ENCODE data around the gene ZDHHC14.
"Not testable (repeated sequence)": the region's sequence is repeated elsewhere in the genome, so short reads cannot be mapped to it uniquely, and the experiment has no call there.

Gene ZDHHC14

DNA sequence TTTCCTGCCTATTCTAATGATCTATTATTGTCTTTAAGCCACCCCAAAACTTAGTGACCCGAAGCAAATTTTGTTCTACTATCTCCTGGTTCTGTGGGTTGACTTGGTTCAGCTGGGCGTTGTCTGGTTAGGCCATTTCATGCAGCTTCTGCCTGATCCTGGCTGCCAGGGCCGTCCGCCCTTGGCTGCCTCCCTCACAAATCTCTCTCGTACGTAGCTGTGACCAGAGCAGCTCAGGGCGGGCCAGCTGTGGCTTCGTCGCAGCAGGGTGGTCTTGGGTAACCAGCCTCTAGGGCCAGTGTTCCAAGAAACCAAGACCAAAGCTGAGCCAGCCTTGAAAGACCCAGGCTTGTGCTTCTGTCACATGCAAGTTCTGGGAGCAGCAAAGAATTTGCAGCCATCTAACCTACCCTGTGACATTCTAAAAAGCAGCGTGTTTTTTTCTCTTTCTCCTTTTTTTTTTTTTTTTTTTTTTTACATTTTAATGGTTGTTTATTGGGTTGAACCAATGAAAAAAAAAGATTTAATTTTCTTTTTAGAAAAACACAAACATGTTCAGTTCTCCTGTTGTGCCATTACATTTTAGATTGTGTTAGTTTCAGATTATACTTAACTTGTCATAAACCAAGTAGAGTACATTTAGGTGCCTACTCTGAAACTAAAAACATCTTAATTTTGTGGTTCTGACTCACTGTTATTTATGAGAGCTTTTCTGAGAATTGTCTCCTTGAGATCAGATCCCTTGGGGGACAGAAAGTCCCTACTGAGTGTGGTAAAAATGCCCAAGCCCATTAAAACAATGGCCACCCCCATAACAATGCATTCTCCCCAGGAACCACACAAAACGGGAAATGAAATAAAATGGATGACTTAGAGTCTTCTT is 83.9 kb downstream of the ZDHHC14 start:
- DNase-seq (ENCODE audit: low read depth, low spot score), result no peak

DNA sequence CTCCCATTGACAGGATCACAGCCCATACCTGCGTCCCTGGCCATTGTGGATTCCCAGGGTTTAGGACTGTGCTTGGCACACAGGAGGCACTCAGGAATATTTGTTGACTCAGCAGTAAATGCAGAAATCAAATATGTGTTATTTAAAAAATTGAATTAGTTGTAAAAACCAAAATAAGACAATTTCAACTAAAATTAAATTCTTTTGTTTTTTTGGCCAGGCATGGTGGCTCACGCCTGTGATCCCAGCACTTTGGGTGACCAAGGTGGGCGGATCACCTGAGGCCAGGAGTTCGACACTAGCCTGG is 85.3 kb downstream of the ZDHHC14 start:
- DNase-seq (ENCODE audit: low read depth, low spot score), result no peak

DNA sequence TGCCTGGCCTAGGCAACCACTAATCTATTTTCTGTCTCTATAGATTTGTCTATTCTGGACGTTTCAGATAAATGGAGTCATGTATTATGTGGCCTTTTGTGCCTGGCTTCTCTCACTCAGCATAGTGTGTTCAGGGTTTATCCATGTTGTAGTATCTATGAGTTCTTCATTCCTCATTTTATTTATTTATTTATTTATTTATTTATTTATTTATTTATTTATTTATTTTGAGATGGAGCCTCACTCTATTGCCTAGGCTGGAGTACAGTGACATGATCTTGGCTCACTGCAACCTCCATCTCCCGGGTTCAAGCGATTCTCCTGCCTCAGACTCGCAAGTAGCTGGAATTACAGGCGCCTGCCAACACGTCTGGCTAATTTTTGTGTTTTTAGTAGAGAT is 86.3 kb downstream of the ZDHHC14 start:
- not testable (repeated sequence) for DNase-seq (ENCODE audit: low read depth, low spot score)

DNA sequence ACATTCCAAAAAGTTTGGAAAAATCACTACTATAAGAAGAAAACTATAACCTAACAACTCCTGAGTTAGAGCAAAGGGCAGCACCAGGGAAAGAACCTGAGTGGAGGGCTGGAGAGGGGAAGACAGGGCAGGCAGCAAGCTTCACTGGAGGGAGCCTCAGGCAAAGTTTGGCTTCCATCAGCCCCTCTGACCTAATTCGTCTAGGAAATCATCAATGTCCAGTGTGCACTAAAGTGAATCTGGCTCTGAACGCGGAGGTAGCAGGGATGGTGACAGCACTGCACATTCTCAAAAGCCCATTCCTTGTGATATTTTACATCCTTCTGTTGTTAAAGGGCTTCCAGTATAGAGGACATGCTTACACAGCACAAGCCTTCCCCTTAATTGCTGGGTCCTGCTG is 87.1 kb downstream of the ZDHHC14 start:
- DNase-seq (ENCODE audit: low read depth, low spot score), result no peak

DNA sequence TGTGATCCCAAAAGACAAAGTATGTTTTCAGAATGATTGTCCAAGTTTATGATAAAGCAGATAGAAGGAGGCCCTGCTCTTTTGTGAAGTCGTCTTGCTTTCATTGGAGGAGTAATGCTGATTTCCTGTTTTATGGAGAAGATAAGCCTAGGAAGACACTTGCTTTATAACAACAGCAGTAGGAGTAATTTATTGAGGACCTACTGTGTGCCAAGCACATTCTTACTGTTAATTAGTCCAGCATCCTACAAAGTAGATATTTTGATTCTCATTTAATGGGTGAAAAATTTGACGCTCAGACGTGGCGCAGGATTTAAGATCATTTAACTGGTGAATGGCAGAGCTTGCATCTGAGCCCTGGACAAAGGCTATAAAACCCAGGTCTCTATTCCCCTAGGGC is 87.6 kb downstream of the ZDHHC14 start:
- DNase-seq (ENCODE audit: low read depth, low spot score), result no peak

DNA sequence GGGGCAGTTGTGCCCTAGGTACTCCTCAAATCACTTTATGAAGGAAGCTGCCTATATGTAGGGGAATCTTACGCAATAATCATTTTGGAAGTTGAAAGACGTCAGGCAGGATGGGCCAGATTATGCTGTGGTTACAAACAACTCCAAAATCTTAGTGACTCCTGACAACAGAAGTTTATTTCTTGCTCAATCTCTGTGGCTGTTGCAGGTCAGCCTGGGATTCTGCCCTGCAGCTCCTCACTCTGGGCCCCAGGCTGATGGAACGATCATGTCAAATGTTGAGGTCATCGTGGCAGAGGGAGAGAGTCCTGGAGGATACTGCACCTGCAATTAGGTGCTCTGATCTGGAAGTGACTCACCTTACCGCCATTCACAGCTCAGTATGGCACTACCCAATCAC is 88.4 kb downstream of the ZDHHC14 start:
- DNase-seq (ENCODE audit: low read depth, low spot score), result no peak

DNA sequence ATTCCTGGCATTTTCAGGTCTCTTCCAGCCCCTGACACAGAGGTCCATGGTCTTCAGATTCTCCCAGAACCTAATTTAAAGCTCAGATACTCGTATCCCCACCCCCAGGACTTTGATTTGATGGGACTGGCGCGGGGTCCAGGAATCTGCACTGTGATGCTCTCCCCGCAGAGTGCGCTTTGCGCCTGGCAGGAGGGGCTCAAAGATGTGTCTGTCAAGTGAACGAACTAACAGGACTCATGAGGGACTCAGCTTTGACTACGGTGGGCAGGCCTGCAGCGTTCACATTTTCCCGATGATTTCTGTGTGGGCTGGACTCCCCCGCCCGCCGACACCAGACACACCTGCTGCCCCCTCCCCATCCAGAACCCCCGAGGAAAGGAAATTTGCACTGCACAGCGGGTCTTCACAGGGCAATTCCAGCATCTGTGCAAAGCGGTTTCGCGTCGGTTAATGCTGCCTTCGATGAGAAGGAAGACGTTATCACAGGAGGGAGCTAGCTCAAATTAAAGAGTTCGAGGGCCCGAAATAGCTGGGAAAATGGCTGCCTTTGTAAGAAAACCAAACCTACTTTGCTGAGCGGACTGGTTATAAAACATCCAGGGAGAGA is 90.2 kb downstream of the ZDHHC14 start:
- DNase-seq (ENCODE audit: low read depth, low spot score), result no peak

DNA sequence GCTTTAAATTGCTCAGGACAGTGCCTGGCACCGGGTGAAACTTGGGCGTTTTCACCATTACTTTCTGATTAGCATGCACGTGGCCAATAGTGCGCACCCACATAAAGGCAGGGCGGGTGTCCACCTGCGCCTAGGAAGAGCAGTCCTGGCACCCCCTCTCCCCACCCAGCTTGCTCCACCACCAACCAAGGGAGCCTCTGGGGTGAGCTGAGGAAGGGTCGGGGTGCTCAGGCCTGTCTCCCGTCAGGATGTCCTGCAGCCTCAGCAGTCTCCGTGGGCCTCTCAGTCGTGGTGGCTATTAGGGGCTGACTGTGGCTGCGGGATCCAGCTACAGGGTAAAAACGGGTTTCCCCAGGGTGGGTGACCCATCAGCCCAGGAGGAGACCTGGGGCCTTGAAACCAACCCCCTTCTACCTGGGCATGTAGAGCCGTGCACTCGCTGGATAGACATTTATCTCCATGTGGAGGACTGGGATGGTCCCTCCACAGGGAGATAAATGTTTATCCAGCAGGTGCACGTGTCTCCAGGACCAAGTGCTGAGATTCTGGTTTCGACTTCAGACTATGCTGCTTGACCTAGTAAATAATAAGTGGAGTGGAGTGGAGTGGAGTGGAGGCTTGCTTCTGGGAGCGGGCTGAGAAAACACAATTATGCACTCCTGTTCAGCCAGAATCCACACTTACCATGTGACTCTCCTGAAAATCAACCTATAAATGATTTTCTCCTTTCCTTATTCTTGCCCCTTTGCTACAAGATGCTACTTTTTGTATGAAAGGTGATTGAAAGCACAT is 91.1 kb downstream of the ZDHHC14 start:
- DNase-seq (ENCODE audit: low read depth, low spot score), result no peak

DNA sequence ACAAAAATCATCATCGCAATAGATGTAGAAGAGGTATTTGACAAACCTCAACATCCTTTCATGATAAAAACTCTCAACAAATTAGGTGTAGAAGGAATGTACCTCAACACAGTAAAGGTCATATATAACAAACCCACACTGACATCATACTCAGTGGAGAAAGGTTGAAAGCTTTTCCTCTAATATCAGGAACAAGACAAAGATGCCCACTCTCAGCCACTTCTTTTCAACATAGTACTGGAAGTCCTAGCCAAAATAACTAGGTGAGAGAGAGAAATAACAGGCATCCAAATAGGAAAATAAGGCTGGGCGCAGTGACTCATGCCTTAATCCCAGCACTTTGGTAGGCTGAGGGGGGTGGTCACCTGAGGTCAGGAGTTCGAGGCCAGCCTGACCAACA is 95.8 kb downstream of the ZDHHC14 start:
- DNase-seq (ENCODE audit: low read depth, low spot score), result no peak

DNA sequence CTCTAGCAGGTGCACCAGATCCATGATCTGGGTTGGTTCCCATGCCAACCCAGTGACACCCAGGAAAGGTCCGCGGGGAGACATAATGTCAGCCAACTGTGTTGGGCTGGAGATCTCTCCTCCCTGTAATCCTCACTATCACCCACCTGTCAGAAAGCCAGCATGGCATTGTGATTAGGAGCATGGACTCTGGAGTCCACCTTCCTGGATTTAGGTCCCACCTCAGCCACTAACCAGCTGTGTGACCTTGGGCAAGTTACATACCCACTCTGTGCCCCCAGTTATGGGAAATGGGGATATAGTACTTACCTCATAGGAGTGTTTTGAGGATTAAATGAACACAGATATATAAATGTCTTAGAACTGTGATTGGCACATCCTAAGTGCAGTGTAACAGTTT is 97.9 kb downstream of the ZDHHC14 start:
- DNase-seq (ENCODE audit: low read depth, low spot score), result no peak

DNA sequence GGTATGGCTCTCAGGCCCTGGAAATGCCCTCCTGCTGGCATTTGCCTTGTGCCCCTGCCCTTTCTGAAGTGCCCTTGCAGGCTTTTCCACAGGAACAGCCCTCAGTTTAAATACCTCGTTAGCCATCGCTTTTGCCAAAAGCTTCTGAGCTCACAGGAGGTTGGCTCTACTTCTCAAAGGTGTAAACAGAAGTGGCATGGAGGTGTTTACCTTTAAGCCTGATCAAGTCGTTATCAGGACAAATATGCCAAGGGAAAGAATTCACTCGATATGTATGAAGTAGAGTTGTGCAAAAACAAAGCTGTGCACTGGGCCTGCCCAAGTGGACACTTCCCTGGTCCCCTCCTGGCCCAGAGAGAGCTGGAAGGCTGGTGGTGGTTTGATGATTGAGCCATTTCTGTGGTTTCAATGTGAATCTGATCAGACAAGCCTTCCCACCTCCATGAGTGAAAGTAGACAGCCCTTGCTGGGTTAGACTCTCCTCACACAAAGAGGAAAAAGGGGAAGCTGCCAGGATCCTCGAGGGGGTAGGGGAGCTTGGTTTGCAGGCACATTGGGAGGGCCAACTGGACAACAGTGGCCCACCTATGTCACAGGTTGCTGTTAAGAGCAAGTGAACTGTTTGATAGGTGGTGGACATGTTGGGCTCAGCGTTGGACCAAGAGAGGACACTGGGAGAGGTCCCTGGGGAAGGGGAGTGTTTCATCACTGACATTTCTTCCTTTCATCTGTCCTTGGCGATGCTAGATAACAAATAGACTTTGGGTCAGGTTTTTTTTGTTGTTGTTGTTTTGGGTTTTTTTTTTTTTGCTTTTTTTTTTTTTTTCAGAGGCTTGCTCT is 98.7 kb downstream of the ZDHHC14 start:
- DNase-seq (ENCODE audit: low read depth, low spot score), result no peak

DNA sequence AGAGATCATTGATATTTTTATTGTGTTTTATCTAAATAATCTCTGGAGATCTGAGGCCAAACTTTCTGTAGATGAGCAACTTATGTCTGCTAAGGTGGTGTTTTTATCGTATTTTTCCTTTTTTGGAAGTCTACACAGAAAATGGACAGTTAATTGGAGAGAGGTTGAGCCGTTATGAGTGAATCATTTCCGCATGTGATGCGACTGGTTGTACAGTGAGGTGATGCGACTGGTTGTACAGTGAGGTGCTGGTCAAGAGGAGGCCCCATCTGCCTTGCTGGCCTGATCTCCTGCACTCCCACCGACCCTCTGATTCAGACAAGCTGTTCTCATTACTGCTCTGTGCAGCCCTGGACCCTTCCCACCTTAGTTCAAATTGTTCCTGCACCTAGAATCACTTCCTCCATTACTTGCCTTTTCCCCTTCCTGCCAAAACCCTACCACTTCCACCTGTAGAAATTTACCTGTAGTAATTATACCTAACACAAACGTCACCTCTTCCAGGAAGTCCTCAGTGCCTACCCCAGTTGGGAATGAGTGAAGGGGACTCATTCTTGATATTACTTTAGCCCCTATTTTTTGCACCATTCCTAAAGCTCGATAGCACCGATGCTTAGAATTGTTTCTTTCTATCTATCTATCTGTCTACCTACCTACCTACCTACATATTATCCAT is 100.3 kb downstream of the ZDHHC14 start:
- DNase-seq (ENCODE audit: low read depth, low spot score), result no peak

DNA sequence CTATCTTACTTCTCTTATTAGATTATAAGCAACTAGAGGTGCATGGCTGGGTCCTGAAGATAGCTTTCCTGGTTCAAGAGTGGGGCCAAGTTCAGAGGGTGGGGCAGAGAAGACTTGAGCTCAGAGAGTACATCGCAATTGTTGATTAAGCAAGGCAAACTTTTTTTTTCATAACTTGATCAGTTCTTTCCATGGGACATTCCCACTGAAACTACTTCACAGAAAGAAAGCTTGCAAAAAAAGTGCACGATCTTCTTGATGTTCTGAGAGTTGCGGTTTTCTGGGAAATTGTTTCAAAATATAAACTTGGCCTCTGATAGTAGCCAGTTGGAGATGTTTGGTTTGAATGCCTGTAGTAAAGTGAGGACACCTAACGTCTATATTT is 100.9 kb downstream of the ZDHHC14 start:
- no peak for DNase-seq (ENCODE audit: low read depth, low spot score)

DNA sequence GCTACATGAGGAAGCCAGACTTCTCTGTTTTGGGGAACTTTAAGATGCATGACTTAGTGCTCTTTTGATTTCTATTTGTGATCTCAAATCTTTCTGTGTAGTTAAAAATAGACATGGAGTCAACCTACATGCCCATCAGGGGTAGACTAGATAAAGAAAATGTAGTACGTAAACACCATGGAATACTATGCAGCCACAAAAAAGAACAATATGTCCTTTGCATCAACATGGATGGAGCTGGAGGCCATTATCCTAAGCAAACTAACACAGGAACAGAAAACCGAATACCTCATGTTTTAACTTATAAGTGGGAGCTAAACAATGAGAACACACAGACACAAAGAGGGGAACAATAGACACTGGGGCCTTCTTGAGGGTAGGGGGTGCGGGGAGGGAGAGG is 102.8 kb downstream of the ZDHHC14 start:
- DNase-seq (ENCODE audit: low read depth, low spot score), result no peak

DNA sequence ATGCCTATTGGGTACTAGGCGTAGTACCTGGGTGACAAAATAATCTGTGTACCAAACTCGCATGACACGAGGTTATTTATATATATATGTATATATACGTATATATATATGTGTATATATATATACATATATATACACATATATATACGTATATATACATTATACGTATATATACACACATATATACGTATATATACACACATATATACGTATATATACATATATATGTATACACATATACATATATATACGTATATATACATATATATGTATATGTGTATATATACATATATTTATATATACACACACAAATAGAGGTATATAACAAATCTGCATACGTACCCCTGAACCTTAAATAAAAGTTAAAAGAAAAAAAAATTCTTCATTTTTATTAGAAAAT is 103.2 kb downstream of the ZDHHC14 start:
- no peak for DNase-seq (ENCODE audit: low read depth, low spot score)

DNA sequence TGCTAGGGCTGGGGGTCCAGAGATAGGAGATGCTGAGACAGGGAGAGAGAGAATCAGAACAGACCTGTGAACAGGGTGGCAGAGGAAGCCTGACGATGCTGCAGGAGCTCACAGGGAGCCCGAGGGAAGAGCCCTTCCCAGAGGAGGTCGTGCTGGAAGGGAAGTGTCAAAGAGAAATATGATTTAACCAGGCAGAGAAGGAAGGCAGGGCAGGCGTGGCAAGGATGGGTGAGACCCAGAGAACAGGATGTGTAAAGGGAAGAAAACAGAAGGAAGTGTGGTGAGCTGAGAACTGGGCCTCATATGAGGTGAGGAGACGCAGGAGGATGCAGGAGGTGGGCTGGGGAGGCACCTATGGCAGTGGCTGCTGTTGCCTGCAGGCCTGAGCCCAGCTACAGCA is 105.6 kb downstream of the ZDHHC14 start:
- no peak for DNase-seq (ENCODE audit: low read depth, low spot score)

DNA sequence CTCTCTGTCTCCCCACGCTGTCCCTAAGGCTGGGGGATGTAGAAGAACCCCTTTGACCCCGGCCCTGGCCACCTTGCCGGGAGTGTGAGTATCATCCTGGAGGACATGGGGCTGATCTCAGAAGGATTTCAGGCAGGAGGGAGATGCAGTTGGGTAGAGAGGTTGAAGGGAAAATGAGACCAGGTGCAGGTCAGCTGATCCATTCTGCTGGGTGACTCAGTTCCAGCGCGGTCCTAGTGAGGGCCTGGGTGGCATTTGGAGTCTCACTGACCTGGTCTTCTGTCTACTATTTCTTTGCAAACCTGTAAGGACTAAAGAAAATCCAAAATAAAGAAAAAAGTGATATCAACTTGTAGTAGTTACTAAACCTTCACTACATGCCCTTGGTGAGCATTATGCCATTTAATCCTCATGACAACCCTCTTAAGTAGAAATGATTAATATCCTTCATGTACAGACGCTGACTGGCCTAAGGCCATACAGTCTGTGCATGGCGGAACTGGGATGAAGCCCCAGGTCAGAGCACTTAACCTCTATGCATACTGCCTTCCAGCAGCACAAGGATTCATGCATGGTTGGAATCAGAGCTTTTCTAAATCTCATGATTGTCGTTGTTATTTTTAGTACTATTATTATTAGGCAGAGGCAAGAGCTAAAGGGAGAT is 106.3 kb downstream of the ZDHHC14 start:
- no peak for DNase-seq (ENCODE audit: low read depth, low spot score)

DNA sequence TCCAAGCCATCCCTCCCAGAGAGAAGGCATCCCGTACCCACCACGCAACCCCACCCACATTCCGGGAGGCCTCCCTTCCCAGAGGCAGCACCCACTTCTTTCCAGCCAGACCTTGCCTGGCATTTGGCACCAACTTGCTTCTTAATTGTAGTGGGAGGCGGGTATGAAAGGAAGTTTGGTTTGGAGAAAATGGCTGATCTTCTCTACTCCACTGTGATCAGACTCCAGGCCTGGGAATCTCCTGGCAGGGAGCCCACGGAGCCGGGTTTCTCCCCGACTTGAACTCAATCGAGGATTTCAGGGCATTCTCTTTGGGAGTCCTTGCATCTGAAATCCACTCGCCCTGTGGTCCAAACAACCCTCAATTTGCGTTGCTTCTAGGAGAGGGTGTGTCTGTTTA is 107.1 kb downstream of the ZDHHC14 start:
- no peak for DNase-seq (ENCODE audit: low read depth, low spot score)

DNA sequence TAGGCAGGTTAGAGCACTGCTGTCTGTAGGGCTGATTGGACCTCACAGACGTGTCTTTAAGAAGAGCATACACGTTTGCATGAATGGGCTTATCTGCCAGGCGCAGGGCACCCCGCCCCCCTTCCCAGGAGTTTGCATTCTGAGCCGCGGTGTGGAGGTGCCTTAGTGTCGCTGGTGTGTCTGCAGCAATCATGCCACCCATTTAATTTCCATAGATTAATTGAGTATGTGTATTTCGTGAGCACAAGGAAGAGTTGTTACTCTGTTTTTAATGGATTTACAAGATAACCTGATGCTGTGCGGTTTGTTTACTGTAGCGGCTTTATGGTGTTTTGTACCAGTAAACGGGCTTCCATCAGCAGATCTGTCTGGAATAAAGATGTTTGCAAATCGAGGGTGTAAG is 107.7 kb downstream of the ZDHHC14 start:
- DNase-seq (ENCODE audit: low read depth, low spot score), result no peak

DNA sequence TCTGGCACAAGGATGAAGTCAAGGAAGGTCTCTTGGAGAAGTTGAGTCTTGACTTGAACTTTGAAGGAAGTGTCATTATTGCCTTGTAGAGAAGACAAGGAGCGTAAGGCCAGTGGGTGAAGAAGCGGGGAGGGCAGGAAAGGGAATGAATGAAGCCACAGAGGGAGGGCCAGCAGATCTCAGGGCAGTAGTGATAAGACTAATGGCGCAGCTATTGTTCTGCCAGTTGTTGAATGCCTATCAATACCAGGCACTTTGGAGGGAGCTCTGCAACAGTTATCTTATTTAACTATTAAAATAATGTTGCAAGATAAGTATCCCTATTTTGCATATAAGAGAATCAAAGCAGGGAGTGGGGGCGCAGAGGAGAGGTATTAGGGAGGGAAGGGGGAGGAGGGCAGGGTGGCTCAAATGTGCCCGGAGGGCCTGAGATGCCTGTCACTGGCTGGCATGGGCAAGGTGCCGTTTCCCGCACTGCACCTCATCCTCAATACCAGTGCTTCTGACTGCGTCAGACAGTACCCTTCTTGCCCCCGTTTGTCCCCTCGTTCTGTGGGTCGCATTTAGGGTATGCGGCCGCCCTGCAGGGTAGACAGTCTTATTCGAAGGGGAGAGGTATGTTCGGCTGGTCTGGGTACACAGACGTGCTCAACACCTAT is 109.8 kb downstream of the ZDHHC14 start:
- no peak for DNase-seq (ENCODE audit: low read depth, low spot score)

Measured in astrocyte of the hippocampus (primary cell).